ENCODE results near the gene MRPL36. TPM values are rescaled to one million over a fixed set of nuclear protein-coding genes. Genes with fewer than 3 reads are reported as not detected.
"Not testable (repeated sequence)": the region's sequence is repeated elsewhere in the genome, so short reads cannot be mapped to it uniquely, and the experiment has no call there.

The MRPL36 gene
- total and polyA plus RNA-seq, 8 donors: 20.7 to 38.4 (median 29.0) TPM

DNA sequence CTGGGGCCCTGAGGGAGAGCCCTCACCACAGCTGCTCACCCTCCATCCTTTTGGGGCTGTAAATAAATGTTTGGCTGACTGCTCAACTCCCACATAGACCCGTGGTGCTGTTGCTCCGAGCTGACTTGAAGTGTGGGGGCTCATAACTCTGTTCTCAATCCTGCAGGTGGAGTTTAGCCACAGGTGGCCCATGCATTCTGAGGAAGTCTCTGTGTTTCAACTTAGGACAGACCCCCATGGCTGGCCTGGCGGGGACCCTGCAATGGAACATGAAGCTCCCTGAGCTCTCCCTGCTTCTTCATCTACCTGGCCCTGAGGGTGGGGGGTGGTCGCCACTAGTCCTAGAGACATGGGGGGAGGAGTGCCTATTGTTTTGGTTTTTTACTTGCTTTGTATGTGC is 21.3 kb upstream of the MRPL36 start:
- ATAC-seq (no peak), DNase-seq (peak in 1 of 4 donors; percentile 54)
- Histone ChIP-seq H3K4me3 (no peak overlapping the region), H3K9me3 (no peaks in the 10 kb centered on the region), H3K36me3 (peaks cover 0 to 90% of the 10 kb centered on the region in 2 donors), H3K27me3 (no peaks in the 10 kb centered on the region), H3K4me1 (no peaks in the 10 kb centered on the region), H3K27ac (no peak overlapping the region)
- TF ChIP-seq, protein P1, sequence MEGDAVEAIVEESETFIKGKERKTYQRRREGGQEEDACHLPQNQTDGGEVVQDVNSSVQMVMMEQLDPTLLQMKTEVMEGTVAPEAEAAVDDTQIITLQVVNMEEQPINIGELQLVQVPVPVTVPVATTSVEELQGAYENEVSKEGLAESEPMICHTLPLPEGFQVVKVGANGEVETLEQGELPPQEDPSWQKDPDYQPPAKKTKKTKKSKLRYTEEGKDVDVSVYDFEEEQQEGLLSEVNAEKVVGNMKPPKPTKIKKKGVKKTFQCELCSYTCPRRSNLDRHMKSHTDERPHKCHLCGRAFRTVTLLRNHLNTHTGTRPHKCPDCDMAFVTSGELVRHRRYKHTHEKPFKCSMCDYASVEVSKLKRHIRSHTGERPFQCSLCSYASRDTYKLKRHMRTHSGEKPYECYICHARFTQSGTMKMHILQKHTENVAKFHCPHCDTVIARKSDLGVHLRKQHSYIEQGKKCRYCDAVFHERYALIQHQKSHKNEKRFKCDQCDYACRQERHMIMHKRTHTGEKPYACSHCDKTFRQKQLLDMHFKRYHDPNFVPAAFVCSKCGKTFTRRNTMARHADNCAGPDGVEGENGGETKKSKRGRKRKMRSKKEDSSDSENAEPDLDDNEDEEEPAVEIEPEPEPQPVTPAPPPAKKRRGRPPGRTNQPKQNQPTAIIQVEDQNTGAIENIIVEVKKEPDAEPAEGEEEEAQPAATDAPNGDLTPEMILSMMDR (IDR thresholded peaks at IDR 0.05): no peak
- intact Hi-C loops (cut with DNase I): no loop called here

DNA sequence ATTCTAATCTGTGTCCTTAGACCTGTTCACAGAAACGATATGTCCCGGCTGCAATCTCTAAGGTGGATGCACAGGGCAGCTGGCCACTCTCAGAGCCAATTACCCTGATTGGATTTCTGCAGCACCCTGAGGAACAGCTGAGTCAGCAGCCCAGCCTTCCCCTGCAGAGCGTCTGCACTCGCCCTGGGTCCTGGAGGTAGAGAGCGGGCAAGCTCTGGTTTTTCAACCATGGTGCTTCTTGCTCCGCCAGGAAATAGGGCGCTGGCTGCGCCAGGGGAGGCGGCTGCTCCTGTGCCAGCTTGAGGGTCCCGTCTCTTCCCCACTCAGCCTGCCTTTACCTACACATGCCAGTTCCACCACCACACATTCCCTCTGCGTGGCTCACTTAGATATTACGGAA is 20.7 kb upstream of the MRPL36 start:
- H3K9me3 ChIP-seq: no peaks in the 10 kb centered on the region
- no peaks in the 10 kb centered on the region for H3K27me3 ChIP-seq
- ATAC-seq: no peak
- H3K27ac ChIP-seq: no peak overlapping the region
- DNase-seq: peak in 1 of 4 donors; percentile 60
- intact Hi-C loops (cut with DNase I): no loop called here
- H3K36me3 ChIP-seq: peaks cover 0 to 91% of the 10 kb centered on the region in 2 donors
- TF ChIP-seq, protein P1 (IDR thresholded peaks at IDR 0.05): no peak
- H3K4me3 ChIP-seq: no peak overlapping the region
- H3K4me1 ChIP-seq: no peaks in the 10 kb centered on the region

GRCh38 chr5:1819458-1819857 is 19.8 kb upstream of the MRPL36 start:
- Histone ChIP-seq H3K9me3 (no peaks in the 10 kb centered on the region), H3K4me1 (no peaks in the 10 kb centered on the region), H3K36me3 (peaks cover 0 to 91% of the 10 kb centered on the region in 2 donors), H3K27ac (no peak overlapping the region), H3K4me3 (no peak overlapping the region), H3K27me3 (no peaks in the 10 kb centered on the region)
- TF ChIP-seq, protein P1 (IDR thresholded peaks at IDR 0.05): no peak
- intact Hi-C loops (cut with DNase I): no loop called here
- no peak for DNase-seq
- no peak for ATAC-seq

DNA sequence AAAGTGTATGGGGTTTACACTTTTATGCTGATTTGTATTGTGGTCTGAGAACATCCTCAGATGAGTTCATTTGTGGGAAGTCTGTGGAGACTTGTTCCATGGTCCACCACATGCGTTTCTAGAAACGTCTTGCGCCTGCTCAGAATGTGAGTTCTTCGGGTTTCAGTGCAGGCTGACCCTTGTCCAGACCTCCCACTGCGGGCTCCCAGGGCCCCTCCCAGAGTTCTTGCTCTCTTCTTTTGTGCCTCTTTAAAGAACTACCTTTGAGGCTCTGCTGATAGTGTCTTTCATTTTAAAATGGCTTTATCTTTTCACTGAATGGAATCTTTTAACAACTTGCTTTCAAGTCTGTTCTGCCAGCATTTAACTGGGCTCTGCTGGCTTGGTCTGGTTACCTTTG is 19.1 kb upstream of the MRPL36 start:
- TF ChIP-seq, protein P1 (IDR thresholded peaks at IDR 0.05): no peak
- ATAC-seq (no peak), DNase-seq (no peak)
- peaks cover 0 to 91% of the 10 kb centered on the region in 2 donors for H3K36me3 ChIP-seq
- no peak overlapping the region for H3K27ac ChIP-seq
- no peaks in the 10 kb centered on the region for H3K9me3 ChIP-seq
- H3K27me3 ChIP-seq: no peaks in the 10 kb centered on the region
- intact Hi-C loops (cut with DNase I): no loop called here
- no peaks in the 10 kb centered on the region for H3K4me1 ChIP-seq
- no peak overlapping the region for H3K4me3 ChIP-seq

- TF ChIP-seq, protein P1 (IDR thresholded peaks at IDR 0.05): no peak
- intact Hi-C loops (cut with DNase I): no loop called here
- Histone ChIP-seq H3K27ac (no peak overlapping the region), H3K36me3 (peaks cover 0 to 95% of the 10 kb centered on the region in 2 donors), H3K4me1 (no peaks in the 10 kb centered on the region), H3K27me3 (no peaks in the 10 kb centered on the region), H3K9me3 (no peaks in the 10 kb centered on the region), H3K4me3 (no peak overlapping the region)
- ATAC-seq (no peak), DNase-seq (peak in 1 of 4 donors; percentile 43)
Observed at GRCh38 chr5:1817261-1818043, 17.8 kb upstream of the MRPL36 start.

- H3K4me1 ChIP-seq; H3K27ac ChIP-seq; ATAC-seq; H3K4me3 ChIP-seq; intact Hi-C loops (cut with DNase I); H3K9me3 ChIP-seq; H3K27me3 ChIP-seq; DNase-seq: not testable (repeated sequence)
- peaks cover 0 to 95% of the 10 kb centered on the region in 2 donors for H3K36me3 ChIP-seq
Observed at GRCh38 chr5:1816495-1817089, 17.0 kb upstream of the MRPL36 start.
